Skin epidermis (tissue), 12 donors: ENCODE results near the gene APBB1IP.
"Not testable (repeated sequence)": the region's sequence is repeated elsewhere in the genome, so short reads cannot be mapped to it uniquely, and the experiment has no call there.

Experiments used
- H3K27ac ChIP-seq, 21 experiments: fragments of 200-600 bp; sonication (generic) in 11 of 21; one replicate each; pipeline ENCODE4 v1.5.0; 2020; ENCODE audit warnings: mild to moderate bottlenecking in 3 of 21, inconsistent platforms in 2 of 21, moderate library complexity in 2 of 21
- H3K4me3 ChIP-seq, 7 experiments: fragments of 200-600 bp; sonication (generic) in 2 of 7; one replicate each; pipeline ENCODE4 v1.5.0; 2020; ENCODE audit warnings: inconsistent platforms in 2 of 7, mild to moderate bottlenecking in 2 of 7, moderate library complexity in 1 of 7

Gene APBB1IP

GRCh38 chr10:26437637-26438461 lies at the start of gene APBB1IP:
Gene APBB1IP, plus strand, starts transcription at chr10:26438341. Its CDS starts 53,986 bp downstream, at chr10:26492327.
- peak within 1 kb of the TSS; percentile 39 to 74 (median 44) for H3K4me3 ChIP-seq
- H3K27ac ChIP-seq, result peak within 1 kb of the TSS; percentile 70 to 99 (median 87)

- no peak overlapping the region for H3K4me3 ChIP-seq
- no peak overlapping the region for H3K27ac ChIP-seq
Measured at GRCh38 chr10:26389533-26389932, 48.6 kb upstream of the APBB1IP start.

- no peak overlapping the region for H3K27ac ChIP-seq
- H3K4me3 ChIP-seq, result peak overlapping the region in 2 of 7 experiments; percentile 6 to 20
Measured at GRCh38 chr10:26391701-26392695, 46.1 kb upstream of the APBB1IP start.

DNA sequence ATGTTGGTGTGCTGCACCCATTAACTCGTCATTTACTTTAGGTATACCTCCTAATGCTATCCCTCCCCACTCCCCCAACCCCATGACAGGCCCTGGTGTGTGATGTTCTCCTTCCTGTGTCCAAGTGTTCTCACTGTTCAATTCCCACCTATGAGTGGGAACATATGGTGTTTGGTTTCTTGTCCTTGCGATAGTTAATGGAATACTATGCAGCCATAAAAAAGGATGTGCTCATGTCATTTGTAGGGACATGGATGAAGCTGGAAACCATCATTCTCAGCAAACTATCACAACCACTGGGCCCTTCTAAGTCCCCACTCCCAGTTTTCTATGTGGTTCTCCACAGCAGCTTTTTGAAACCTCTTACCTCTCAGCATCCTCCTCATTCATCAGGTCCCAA lies 39.8 kb upstream of the APBB1IP start:
- H3K4me3 ChIP-seq, H3K27ac ChIP-seq: not testable (repeated sequence)

GRCh38 chr10:26407406-26407969 lies 30.7 kb upstream of the APBB1IP start:
- Histone ChIP-seq H3K4me3 (no peak overlapping the region), H3K27ac (no peak overlapping the region)

DNA sequence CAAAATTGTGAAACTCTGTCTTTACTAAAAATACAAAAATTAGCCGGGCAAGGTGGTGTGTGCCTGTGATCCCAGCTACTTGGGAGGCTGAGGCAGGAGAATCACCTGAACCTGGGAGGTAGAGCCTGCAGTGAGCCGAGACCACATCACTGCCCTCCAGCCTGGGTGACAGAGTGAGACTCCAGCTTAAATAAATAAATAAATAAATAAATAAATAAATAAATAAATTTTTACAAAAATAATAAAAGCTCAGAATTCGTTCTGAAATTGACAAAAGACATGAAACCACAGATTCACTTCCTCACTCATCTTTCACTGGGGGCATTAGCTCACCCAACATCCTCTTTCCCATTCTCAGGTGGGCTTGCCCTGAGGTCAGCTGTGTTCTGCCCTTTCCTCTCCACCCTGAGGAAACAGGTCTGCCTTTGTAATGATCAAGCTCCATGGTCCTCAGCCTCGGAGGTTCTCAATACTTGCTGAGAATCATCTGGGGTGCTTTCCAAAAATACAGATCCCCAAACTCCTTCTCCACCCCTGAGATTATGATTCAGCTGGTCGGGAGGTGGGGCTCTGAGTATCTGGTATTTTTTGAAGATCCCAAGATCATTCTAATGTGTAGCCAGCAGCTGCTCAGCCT lies 29.2 kb upstream of the APBB1IP start:
- no peak overlapping the region for H3K27ac ChIP-seq
- no peak overlapping the region for H3K4me3 ChIP-seq

DNA sequence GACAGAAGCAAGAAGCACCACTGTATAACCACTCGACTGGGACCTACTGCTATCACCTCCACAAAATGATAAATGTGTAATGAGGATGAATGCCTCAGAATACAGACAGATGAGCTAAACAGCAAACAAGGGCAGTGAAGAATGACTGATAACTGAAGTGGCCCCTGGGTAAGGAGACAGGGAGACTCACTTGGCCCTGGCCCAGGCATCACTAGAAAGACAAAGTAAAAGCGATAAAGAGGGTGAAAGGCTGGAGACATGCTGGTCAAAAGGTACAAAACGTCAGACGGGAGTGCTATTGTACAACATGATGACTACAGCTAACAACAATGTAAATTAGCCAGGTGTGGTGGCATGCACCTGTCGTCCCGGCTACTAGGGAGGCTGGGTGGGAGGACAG lies 27.8 kb upstream of the APBB1IP start:
- Histone ChIP-seq H3K27ac (no peak overlapping the region), H3K4me3 (no peak overlapping the region)

DNA sequence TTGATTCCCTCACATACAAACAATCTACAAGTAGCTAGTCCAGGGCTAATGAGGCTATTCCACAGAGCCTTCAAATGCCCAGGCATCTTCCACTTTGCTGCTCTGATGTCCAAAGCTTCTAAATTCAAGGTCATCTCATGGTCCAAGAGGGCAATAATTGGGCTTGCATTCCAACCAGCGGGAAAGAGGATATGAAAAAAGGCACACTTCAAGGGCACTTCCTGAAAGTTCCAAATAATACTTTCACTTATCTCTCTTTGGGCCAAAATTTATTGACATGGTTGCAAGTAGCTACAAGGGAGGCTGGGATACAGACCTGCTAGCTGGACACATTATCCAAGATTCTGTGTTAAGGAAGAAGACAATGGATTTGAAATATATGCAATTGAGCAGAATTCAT lies 25.2 kb upstream of the APBB1IP start:
- H3K27ac ChIP-seq, result no peak overlapping the region
- no peak overlapping the region for H3K4me3 ChIP-seq

DNA sequence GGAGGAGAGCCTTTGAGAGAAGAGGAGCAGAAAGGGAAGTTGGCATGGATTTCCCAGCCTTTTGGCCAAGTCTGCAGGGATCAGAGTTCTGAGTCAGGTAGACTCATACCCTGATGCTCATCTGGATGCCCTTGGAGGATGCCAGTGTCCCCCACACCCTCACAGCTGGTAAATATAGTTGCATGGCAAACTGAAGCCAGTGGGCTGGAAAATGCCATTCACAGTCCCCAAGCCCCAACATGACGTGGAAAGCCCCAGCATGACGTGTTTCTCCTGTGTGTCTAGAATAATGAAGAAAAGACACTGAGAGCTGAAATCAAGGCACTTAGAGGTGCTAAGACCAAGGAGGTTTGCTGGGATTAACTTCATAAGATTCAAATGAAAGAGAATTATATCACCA lies 24.8 kb upstream of the APBB1IP start:
- no peak overlapping the region for H3K27ac ChIP-seq
- no peak overlapping the region for H3K4me3 ChIP-seq

DNA sequence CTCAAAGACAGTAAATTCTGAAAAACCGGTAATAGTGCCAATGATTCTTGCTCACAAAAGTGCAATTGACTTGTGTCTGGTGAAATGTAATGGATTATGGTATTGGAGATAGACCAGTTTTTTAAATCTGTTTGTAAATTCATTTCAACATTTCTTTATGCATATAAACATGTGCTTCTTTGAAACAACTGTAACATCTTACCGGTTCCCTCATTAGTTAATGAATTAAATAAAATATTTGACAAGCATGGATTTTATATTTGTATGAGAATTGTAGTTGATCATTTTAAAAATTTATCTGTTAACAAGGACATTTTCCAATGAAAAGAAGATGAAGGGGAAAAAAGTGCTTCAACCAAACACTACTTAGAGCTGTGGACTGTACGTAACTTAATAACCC lies 21.0 kb upstream of the APBB1IP start:
- Histone ChIP-seq H3K27ac (no peak overlapping the region), H3K4me3 (no peak overlapping the region)

DNA sequence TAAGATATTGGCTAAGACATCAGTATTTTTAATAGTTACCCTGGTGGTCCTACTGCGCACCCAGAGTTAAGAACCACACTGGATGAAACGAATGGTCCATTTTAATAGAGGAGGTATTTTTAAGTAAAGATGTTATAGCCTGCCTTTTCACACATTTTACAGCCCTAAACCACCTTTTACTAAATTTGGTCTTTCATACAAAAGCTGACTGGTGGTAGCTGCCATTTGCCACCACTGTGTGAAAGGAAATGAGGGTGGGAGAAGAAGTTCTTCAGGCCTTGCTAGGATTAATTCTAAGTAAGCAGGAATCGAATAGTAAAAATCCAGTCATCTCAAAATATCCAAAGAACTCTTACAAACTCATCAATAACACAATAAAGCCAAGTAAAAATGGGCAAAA lies 15.2 kb upstream of the APBB1IP start:
- H3K4me3 ChIP-seq, result no peak overlapping the region
- no peak overlapping the region for H3K27ac ChIP-seq

- Histone ChIP-seq H3K27ac (no peak overlapping the region), H3K4me3 (no peak overlapping the region)
Measured at GRCh38 chr10:26423722-26424121, 14.4 kb upstream of the APBB1IP start.

- H3K4me3 ChIP-seq, result no peak overlapping the region
- H3K27ac ChIP-seq, result peak overlapping the region in 5 of 21 experiments; percentile 12 to 69 (median 48)
Measured at GRCh38 chr10:26430641-26431163, 7.4 kb upstream of the APBB1IP start.

GRCh38 chr10:26432938-26433337 lies 5.2 kb upstream of the APBB1IP start:
- H3K27ac ChIP-seq, result no peak overlapping the region
- no peak overlapping the region for H3K4me3 ChIP-seq

DNA sequence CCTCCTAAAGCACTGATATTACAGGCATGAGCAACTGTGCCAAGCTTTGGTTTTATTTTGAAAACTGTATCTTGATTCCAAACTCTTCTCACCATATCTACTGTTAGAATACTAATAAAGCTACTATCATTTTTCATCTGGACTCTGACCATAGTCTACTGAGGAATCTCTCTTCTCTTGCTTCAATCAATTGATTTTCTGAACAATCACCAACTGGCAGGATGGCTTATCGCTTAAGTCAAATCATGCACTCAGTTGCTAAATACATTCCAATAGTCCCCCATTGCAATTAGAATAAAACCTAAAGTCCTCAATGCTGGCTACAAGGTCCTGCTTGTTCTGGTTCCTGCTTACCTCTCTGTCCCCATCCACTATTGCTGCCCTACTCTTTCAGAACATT lies 2.3 kb upstream of the APBB1IP start:
- no peak overlapping the region for H3K4me3 ChIP-seq

DNA sequence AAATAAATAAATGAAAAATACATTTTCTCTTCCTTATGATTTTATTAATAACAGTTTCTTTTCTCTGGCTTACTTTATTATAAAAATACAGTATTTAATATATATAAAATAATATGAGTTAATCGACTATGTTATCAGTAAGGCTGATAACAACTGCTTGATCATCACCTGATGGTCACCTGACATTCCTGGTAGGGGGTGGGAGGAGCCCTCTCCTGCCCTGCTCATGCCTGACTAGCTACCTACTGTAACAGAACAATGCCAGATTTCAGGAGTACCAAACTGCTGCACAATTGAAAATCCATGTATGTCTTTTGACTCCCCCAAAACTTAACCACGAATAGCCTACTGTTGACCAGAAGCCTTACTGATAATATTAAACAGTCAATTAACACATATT lies 1.3 kb upstream of the APBB1IP start:
- Histone ChIP-seq H3K27ac (peak overlapping the region in 4 of 21 experiments; percentile 89 to 99 (median 94)), H3K4me3 (no peak overlapping the region)

More for the DNA sequence above, 2.3 kb upstream of the APBB1IP start:
- peak overlapping the region in 1 of 21 experiments; percentile 98 for H3K27ac ChIP-seq

DNA sequence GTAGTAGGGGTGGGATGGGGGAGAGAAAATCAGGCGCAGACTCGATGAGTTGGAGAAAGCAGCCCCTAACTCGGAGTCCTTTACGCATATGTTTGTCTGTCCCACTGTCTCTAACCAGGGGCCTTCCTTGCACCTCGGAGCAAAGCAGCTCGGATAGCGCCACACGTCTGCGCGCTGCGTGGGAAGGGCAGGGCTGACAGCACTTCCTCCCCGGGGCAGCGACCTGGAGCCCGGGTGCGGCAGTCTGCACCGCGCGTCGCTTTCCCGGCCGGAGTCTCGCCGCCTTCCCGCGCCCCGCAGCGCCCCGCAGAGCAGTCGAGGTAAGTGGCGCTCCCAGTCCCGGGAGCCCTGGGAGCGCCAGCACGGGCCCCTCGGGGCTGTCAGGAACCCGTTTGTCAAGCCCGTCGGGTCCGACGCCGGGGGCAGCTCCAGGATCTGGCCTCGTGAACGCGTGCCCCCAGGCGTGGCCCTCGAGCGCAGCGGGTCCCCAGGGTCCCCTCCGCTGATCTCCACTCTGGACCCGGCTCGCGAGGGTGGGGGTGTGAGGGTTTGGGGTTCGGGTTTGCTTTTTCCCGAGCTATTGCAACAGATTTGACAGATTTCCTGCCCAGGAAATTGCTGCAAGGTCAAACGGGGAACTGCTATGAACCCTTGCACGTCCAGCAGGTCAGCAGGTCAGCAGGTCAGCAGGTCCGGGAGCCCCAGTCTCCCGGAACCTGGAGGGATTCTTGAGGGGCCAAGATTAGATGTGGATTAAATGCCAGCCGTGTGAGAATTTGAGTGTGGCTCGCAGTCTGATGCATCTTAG lies 597 bp downstream of the APBB1IP start:
- Histone ChIP-seq H3K27ac (peak overlapping the region; percentile 70 to 99 (median 87)), H3K4me3 (peak overlapping the region; percentile 39 to 74 (median 44))

DNA sequence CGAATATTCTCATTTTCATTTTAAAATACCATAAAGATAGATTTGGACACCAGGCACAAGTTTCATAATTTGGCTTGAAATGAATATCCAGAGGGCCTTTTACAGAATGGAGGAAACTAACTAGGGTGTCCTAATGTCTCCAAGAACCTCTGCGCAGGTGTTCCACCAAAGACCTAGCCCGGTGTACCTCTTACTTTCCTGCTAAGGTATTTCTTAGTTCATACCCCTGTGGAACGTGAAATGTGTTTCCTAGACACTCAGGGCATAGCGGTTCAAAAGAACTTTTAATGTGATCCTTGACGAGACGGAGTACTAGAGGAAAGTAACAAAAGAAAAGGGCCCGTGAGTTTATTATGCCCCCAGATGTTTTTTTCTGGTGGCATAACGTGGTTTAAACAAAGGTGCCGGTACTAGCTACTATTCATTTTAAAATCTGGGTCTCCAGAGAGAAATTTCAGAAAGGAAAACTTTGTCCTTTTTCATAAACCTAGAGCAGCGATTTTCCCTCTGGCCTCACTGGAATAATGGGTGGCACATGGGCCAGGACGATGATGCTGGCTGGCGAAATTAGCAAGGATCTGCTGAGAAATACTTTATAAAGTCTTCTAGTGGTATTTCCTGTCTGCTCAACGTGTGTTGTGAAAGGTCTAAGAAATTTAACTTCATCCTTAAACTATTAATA lies 1.4 kb downstream of the APBB1IP start:
- Histone ChIP-seq H3K27ac (peak overlapping the region in 16 of 21 experiments; percentile 3 to 99 (median 90)), H3K4me3 (peak overlapping the region; percentile 39 to 74 (median 44))
